BJ (cell line): ENCODE data around the gene BST1. TPM values are rescaled to one million over a fixed set of nuclear protein-coding genes. Genes with fewer than 3 reads are reported as not detected.

Source experiments
- CTCF ChIA-PET: fragments of 350-600 bp; formaldehyde crosslinking; extraction: SDS; loops from one replicate; lab custom pipeline; 2021; ENCODE audit warnings: antibody characterized with exemption, inconsistent platforms; lab: Yijun Ruan, JAX
- POLR2A ChIA-PET: fragments of 300-600 bp; sonication (Branson Sonifier 250); formaldehyde crosslinking; extraction: SDS; loops from one replicate; lab custom pipeline; 2021; ENCODE audit warnings: antibody characterized with exemption; lab: Charles Lee
- DNase-seq: peaks from one replicate; pipeline ENCODE4 v3.0.0-alpha.2; 2011; ENCODE audit warnings: low read depth
- H3K27me3 ChIP-seq: 2 replicates; pipeline ENCODE4 v1.6.0; 2011; ENCODE audit warnings: low read length; ENCODE audit not compliant: control insufficient read depth, insufficient read depth
- H3K36me3 ChIP-seq: 2 replicates; pipeline ENCODE4 v1.5.1; 2011; ENCODE audit warnings: low read length; ENCODE audit not compliant: control insufficient read depth, insufficient read depth
- H3K4me3 ChIP-seq: 2 replicates; pipeline ENCODE4 v1.5.1; 2011; ENCODE audit warnings: low read depth, mild to moderate bottlenecking, control low read depth, low read length
- polyA plus RNA-seq: library from polyadenylated mRNA; depleted of rRNA; stranded (reverse); fragments of >200 nt; gene quantifications from 2 replicates; pipeline ENCODE4 v1.2.3, GENCODE V29; 2011
- TF ChIP-seq, protein P1 (sequence below): IDR thresholded peaks from 2 replicates; pipeline ENCODE4 v1.5.1; 2011; ENCODE audit warnings: low read depth, mild to moderate bottlenecking, control low read depth, inconsistent platforms, low read length, moderate library complexity; ENCODE audit not compliant: insufficient read depth

The BST1 gene
- polyA plus RNA-seq, 1 experiment: 38.5 TPM

DNA sequence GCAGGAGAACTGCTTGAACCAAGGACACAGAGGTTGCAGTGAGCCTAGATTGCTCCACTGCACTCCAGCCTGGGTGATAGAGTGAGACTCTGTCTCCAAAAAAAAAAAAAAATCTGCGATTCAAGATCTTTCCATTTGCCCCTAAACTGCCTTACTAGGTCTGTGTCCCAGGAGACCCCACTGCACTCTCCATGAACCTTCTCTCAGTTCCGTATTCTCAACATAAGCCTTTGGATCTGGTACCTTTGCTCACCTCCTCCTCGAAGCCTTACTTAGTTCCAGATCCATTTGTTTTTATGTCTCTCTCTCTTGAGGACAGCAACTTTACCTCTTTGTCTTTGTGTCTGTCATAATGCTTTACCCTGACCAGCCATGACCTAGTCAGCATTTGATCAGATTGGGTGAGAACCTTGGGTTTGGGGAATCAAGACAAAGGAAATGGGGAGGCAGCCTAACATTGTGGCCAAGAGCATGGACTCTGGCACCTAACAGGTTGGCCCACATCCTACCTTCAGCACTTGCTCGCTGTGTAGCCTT, 33.7 kb downstream of the BST1 start:
- CTCF ChIA-PET: no interaction called here
- no peaks in the 10 kb centered on the region for H3K27me3 ChIP-seq

DNA sequence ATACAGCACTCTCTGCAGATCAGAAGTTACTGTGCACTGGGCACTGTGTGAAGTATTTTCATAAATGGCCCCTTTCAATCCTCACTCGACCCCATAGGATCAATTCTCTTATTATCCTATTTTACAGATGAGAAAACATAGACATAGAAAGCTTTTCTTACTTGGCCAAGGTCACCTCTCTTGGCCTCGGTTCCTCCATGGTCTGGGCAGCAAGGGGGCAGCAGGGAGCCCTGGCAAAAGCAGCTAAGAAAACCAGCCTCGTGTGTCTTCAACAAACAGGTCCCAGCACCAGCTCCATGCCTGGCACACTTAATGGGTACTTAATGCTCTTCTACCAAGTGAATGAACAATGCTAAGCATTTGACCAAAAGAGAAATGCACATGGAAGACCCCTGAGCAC, 34.4 kb downstream of the BST1 start:
- ChIA-PET POLR2A (no interaction called here), CTCF (interaction anchor here (0.8 kb wide), 1 partner anchor 258 kb away, joined by 3 read pairs; no protein-coding TSS in a partner anchor)
- no peak for DNase-seq
- TF ChIP-seq, protein P1, sequence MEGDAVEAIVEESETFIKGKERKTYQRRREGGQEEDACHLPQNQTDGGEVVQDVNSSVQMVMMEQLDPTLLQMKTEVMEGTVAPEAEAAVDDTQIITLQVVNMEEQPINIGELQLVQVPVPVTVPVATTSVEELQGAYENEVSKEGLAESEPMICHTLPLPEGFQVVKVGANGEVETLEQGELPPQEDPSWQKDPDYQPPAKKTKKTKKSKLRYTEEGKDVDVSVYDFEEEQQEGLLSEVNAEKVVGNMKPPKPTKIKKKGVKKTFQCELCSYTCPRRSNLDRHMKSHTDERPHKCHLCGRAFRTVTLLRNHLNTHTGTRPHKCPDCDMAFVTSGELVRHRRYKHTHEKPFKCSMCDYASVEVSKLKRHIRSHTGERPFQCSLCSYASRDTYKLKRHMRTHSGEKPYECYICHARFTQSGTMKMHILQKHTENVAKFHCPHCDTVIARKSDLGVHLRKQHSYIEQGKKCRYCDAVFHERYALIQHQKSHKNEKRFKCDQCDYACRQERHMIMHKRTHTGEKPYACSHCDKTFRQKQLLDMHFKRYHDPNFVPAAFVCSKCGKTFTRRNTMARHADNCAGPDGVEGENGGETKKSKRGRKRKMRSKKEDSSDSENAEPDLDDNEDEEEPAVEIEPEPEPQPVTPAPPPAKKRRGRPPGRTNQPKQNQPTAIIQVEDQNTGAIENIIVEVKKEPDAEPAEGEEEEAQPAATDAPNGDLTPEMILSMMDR: no peak
- Histone ChIP-seq H3K4me3 (no peak overlapping the region), H3K36me3 (no peaks in the 10 kb centered on the region), H3K27me3 (no peaks in the 10 kb centered on the region)

More for the DNA sequence above, 33.7 kb downstream of the BST1 start:
- TF ChIP-seq, protein P1: no peak
- POLR2A ChIA-PET: no interaction called here
- Histone ChIP-seq H3K36me3 (no peaks in the 10 kb centered on the region), H3K4me3 (no peak overlapping the region)
- no peak for DNase-seq

DNA sequence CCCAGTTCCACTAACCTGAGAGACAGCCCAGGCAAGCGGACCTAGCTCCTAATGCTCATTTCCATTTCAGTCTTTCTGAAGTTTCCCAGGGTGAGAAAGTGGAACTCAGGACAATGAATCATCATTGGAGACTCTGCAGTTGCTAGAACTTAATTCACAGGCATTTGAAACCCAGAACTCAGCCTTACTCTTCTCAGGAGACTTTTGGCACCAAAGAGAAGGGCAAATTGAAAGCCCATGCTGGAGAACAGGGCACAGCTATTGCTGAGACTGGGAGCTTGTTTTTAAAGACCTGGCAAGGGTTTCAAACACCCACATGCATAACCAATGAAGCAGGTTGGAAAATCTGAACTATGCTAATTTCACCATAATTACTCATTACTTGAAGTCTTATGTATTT, 36.0 kb downstream of the BST1 start:
- DNase-seq: no peak
- POLR2A ChIA-PET: no interaction called here
- CTCF ChIA-PET: interaction anchor here (0.7 to 2.3 kb wide), 6 partner anchors 10 to 259 kb away, joined by 3 to 5 read pairs (median 4); no protein-coding TSS in a partner anchor
- Histone ChIP-seq H3K27me3 (no peaks in the 10 kb centered on the region), H3K4me3 (no peak overlapping the region), H3K36me3 (no peaks in the 10 kb centered on the region)
- TF ChIP-seq, protein P1: no peak

DNA sequence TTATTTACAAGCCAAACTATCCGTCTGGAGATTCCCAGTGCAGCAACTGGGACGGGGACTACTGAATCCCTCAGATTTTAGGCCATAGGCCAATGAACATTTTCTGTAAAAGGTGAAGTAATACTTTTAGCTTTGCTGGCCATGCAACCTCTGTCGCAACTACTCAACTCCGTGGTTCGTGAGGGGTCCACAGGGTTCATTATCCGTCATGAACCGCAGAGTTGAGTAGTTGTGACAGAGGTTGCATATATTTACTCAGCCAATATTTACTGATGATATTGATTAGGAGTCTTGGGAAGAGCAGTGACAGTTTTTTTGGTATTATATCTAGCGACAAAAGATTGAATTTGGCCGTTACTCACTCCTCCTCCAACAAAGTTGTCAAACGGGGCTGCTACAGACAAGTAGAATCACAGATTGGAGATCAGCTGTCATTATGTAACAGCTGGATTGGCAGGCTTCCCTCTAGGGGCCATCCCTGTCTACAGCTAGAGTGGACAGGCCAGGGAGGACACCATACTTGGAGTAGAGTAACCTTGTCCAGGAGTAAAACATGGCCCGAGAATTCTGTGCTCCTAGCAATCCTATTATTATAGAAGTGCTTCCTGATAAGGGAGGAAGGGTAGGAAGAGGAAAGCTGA, 38.0 kb downstream of the BST1 start:
- no peaks in the 10 kb centered on the region for H3K36me3 ChIP-seq
- POLR2A ChIA-PET: no interaction called here
- H3K4me3 ChIP-seq: no peak overlapping the region
- TF ChIP-seq, protein P1: no peak
- DNase-seq: no peak
- H3K27me3 ChIP-seq: no peaks in the 10 kb centered on the region
- CTCF ChIA-PET: interaction anchor here (1.1 to 2.3 kb wide), 5 partner anchors 10 to 142 kb away, joined by 4 to 7 read pairs (median 4); no protein-coding TSS in a partner anchor

DNA sequence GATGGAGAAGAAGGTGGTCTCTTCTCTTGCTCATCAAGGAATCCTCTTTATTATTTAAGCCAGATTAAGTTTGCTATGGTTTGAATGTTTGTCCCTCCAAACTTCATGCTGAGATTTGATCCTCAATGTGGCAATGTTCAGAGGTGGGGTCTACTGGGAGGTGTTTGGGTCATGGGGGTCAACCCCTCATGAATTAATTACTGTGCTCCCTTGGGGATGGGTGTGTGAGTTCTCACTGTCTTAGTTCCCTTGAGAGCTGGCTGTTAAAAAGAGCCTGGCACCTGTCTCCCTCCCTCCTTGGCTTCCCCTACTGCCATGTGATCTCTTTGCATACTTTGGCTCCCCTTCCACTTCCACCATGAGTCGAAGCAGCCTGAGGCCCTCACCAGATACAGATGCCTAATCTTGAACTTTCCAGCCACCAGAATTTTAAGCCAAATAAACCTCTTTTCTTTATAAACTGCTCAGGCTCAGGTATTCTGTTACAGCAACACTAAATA, 39.3 kb downstream of the BST1 start:
- Histone ChIP-seq H3K4me3 (no peak overlapping the region), H3K36me3 (no peaks in the 10 kb centered on the region), H3K27me3 (no peaks in the 10 kb centered on the region)
- TF ChIP-seq, protein P1: no peak
- ChIA-PET POLR2A (no interaction called here), CTCF (interaction anchor here (1.1 to 2.0 kb wide), 2 partner anchors 13 to 63 kb away, joined by 4 to 7 read pairs; no protein-coding TSS in a partner anchor)
- no peak for DNase-seq
